NB4 (cell line): ENCODE measurements around the gene GNA15.
"Not testable (repeated sequence)": the region's sequence is repeated elsewhere in the genome, so short reads cannot be mapped to it uniquely, and the experiment has no call there.

Experiments used
- DNase-seq: peaks from one replicate; pipeline ENCODE4 v3.0.0; 2010; ENCODE audit warnings: low read depth
- H3K4me3 ChIP-seq: one replicate; pipeline ENCODE4 v1.5.1; 2011; ENCODE audit warnings: mild to moderate bottlenecking, low read depth, low read length, moderate library complexity
- CTCF ChIP-seq: IDR thresholded peaks from one replicate; pipeline ENCODE4 v1.5.1; 2012; ENCODE audit warnings: low read depth, low read length
- MAX ChIP-seq: IDR thresholded peaks from 2 replicates; pipeline ENCODE4 v1.6.1; 2011; ENCODE audit warnings: low read depth, low read length
- MYC ChIP-seq: IDR thresholded peaks from 2 replicates; pipeline ENCODE4 v1.6.1; 2011; ENCODE audit warnings: low read depth, low read length
- POLR2A ChIP-seq: IDR thresholded peaks from 2 replicates; pipeline ENCODE4 v1.6.1; 2011; ENCODE audit warnings: mild to moderate bottlenecking; ENCODE audit not compliant: insufficient read length; ENCODE audit errors: extremely low read depth

GNA15 gene

GRCh38 chr19:3190921-3191805 is 55.3 kb downstream of the GNA15 start:
- no peak overlapping the region for H3K4me3 ChIP-seq
- DNase-seq, result no peak
- TF ChIP-seq MYC, result no peak
- no peak for TF ChIP-seq MAX
- no peak for TF ChIP-seq CTCF

- not testable (repeated sequence) for H3K4me3 ChIP-seq, DNase-seq
Measured at GRCh38 chr19:3191806-3192104, 55.9 kb downstream of the GNA15 start.

GRCh38 chr19:3192228-3192635 is 56.4 kb downstream of the GNA15 start:
- TF ChIP-seq CTCF (no peak), POLR2A (no peak), MAX (no peak), MYC (no peak)
- no peak for DNase-seq
- no peak overlapping the region for H3K4me3 ChIP-seq

GRCh38 chr19:3192684-3193083 is 56.9 kb downstream of the GNA15 start:
- TF ChIP-seq MYC, result no peak
- TF ChIP-seq POLR2A, result no peak
- no peak for TF ChIP-seq MAX
- no peak for TF ChIP-seq CTCF
- DNase-seq, result no peak
- no peak overlapping the region for H3K4me3 ChIP-seq

GRCh38 chr19:3193256-3194105 is 57.6 kb downstream of the GNA15 start:
- H3K4me3 ChIP-seq, result no peak overlapping the region
- TF ChIP-seq POLR2A (no peak), MAX (0 out of 2 replicates have a peak, but pooled peaks have one; percentile 16), CTCF (no peak), MYC (no peak)
- DNase-seq, result peak; percentile 79
